ENCODE measurements around the gene CRACDL.
"Not testable (repeated sequence)": the region's sequence is repeated elsewhere in the genome, so short reads cannot be mapped to it uniquely, and the experiment has no call there.

CRACDL gene

DNA sequence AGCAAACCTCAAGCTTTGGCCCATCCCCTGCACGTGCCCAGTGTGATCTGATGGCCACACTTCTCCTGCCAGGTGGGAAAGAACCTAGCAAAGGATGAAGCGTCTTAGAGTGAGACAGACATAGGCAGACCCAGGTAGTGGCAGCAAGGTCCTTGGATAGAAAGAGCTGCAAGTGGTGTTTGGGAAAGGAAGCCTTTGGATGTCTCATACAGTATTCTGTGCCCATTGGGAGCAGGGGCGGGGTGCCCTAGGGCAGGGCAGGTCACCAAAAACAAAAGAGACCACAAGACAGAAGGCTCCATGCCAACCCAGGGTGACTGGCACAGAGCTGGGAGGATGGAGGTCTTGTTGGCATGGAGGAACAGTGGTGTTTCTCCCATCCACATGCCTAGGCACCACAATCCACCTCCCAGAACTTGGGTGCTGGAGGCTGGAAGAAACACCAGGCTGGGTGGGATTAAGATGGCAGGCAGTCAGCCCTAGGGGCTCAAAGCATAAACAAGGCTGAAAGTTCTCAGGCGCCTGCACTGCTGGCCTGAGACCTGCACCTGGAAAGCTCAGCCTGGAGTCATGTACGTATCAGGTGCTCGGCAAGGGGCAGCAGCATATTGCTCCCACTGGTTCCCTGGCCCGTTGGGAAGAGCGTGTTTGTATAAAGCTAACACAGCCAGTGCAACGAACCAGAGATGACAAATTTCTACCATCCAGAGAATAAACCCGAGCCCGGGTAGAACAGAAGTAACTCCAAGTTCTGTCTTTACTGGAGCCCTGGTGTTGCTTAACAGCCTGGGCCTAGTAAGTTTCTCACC is 52.9 kb downstream of the CRACDL start:
- no peak for DNase-seq

DNA sequence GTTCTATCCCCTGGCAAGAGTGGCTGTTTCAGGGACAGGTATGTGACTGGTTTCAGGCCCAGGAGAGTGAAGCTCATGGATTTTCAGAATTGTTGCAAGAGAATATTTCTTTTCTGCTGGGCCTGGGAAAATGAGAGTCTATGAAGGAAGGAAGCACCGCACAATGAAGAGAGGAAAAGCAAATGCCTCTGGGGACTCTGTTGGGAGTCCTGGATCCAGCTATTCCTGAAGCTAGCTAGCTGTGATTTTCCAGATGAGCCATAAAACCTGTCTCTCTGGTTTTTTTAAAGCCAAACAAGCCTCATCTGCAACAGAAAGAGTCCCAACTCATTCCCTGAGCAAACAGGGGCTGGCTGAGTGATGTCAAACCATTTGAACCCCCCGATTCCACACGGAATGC is 53.7 kb downstream of the CRACDL start:
- DNase-seq = no peak

DNA sequence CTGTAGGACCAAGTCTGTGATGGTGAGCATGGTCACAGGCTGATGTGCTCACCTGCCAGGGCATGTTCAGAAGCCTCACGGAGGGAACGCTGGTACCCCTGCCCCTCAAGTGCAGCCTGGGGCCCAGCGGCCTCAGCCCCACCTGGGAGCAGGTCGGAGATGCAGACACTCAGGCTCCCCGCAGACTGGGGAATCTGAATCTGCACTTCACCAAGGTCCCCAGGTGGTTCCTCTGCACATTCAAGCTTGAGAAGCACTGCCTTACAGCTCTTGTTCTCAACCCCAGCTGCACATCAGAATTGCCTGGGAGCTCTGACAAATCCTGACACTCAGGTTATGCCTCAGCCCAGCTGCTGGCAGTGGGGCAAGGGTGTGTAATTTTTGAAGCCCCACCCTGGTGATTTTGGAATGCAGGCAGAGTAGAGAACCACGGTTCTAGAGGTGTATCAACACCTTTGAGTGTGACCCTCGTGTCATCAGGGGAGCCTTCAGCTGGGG is 54.8 kb downstream of the CRACDL start:
- no peak for DNase-seq

DNA sequence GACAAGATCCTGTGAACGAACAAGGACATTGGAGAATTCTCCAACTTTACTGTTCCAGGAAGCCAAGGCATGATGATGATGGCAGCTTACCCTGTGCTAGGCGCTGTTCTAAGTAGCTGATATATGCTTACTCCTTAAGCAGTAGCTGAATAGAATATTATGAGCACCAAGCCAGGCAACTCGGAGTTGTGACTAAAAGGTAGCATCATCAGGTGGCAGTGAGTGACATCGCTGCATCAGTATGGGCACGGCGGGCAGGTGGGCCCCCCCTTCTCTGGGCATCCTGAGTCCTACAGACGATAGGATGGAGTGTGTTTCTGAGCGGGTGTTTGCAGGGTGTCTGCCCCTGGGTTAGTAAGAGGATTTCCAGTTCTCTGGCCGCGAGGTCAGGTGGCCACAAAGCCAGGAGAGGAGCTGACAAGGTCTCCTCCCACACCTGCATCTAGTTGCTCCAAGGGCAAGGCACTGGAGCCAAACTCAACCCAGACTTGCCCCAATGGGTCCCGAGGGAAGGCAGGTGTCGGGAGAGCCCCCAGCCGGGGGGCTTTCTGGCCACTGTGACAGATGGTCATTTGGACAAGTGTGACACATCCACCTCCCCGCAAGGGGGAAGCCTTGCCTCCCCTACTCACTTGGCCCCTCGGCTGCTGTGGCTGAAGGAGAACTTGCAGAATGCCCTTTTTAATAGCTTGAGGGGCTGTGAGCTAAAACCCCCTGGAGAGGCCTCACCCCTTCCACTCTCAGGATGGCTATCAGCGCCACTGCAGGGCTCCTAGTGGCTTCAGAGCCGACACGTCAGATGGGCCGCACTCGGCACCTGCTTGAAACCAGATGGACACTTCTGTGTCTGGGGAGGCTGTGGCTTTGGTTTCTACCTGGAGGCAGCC is 55.5 kb downstream of the CRACDL start:
- DNase-seq = no peak

DNA sequence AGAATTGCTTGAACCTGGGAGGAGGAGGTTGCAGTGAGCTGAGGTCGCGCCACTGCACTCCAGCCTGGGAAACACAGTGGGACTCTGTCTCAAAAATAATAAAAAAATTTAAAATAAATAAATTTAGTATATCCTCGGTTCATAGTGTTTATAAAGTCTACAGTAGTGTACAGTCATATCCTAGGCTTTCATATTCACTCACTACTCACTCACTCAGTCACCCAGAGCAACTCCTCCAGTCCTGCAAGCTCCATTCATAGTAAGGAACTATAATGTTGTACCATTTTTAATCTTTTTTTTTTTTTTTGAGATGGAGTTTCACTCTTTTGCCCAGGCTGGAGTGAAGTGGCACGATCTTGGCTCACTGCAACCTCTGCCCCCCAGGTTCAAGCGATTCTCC is 58.4 kb downstream of the CRACDL start:
- not testable (repeated sequence) for DNase-seq

DNA sequence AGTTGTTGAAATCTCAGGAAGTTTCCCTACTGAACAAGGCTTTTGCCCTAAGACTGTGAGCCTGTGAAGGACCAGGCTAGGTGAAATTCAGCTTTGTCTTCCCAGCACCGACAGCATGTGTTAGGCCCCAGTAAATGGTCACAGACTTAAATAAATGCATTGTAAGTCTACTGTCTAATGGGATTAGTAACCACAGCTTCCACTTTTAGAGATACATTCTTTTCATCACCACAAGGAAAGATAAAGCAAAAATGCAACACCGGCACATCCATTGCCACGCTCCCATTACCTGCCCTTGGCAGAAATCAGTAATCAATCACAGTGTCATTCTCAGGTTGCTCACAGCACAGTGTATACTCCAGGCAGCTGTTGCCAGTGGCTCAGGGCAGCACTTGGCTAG is 59.3 kb downstream of the CRACDL start:
- no peak for DNase-seq

DNA sequence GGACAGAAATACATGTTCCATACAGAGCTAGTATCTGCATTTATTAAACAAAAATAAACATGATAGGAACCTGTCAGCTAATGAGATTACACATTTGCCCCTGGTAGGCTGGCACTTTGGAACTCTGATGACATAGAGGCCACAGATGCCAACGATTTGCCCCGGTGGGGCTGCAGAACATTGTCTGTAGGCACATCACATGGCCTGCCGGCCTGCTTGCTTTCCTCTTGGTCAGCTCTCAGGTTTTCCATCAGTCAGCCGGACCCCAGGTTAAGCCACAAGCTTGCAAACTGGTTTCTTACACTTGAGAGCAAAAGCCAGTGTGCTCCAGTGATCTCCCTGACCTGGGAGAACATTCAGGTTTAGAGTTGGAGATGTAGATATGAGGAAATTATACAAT is 60.3 kb downstream of the CRACDL start:
- no peak for DNase-seq

DNA sequence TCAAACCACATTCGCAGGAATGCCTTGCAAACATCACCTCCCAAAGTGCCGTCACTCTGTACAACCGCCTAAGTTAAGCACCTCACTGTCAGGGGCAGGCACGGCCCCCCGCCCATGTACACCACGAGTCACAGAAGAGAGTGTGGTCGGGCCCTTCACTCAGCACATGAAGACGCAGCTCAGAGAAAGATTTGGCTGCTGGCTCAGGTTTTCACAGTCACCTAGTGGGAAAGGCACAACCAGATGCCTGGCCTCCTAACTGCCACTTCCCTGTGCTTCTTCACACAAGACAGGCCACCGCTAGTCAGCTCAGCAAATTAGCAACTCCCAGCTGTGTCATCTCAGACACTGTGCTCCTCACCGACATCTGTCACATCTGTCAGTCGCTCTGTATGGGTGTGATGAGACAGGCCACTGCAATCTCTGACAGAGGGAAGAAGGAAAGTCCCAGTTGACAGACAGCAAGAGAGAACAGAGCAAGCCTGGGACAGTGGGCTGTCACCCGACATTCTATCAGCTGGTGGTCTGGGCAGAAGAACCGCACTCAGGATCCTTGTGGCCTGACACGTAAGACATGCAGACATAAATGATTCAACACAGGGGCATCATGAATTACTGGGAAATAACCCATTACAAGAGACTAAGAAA is 60.8 kb downstream of the CRACDL start:
- DNase-seq = no peak

DNA sequence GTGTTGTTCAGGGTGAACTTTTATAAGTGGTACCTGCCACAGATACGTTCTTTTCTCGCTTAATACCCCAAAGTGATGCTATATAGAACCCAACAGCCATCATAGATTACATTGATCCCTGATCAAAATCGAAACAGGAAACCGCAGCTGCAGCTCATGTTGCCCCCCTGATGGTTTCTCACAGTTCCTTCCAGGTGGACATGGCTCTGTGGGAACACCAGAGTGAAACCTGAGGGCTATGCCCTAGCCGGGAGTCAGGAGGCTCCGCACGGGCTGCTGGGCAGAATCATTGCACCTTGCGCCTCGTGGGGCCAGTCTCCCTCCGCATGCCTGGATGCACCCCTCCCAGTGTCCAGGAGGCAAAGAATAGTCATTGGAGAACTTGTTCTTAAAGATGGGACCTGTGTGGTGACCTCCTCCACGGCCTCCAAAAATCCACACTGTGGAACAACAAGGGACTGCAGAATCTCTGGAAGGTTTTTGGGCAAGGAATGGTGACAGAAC is 61.8 kb downstream of the CRACDL start:
- no peak for DNase-seq

DNA sequence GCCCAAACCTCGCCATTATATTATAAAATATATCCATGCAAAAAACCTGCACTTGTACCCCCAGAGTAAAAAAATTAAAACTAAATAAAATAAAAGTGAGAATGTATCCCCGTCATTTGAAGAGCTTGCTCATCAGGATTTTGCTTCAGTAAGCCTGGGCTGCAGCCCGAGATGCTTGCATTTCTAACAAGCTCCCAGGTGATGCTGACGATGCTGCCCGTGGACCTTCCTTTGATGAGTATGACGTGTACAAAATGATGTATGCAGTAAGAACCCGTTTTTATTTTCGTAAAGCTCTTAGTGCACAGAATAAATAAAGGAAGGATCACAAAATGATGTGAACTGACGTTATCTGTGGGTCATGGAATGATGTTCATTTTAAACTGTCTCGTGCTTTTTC is 63.5 kb downstream of the CRACDL start:
- no peak for DNase-seq

DNA sequence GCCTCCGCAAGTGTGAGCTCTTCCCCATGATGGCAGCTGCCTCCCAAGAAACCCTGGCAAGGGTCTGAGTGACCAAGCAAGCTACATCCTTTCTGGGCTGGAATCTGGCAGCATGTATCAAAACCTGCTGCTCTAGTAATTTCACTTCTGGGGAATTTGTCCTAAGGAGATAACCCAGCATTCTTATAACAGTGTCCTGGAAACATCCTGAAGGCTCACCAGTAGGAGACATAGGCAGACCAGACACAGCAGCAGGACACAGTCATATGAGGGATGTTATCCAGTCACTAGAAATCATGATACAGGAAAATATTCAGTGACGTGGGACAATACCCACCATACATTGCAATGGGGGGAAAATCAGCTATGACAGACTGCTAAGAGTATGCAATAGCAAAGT is 64.5 kb downstream of the CRACDL start:
- no peak for DNase-seq

DNA sequence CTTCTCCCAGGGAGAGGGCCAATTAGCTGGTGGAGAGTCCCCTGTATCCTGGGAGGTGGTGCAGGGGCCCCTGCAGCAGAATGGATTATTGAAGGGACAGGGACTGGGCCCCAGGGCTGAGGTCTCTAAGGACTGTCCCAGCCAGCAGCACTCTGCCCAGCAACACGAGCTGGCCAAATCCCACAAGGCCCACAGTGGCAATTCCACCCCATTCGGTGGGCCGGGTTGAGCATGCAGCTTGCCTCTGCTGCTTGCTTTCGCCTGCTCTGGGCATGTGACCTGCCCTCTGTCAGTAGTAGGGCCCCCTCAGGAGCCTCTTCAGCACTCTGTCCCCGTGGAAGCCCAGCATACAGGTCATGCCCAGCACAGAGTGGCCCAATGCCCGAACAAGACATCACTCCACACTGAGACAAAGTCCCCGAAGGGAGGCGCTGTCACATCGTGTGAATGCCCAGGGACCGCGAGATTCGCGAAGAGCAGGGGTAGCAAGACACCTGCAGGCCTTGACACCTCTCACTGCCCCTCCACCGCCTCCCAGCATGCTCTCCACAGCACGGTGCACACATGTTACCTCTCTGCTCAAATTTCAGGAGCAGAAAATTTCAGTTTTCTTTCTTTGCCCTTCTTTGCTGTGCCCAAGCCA is 65.4 kb downstream of the CRACDL start:
- no peak for DNase-seq

DNA sequence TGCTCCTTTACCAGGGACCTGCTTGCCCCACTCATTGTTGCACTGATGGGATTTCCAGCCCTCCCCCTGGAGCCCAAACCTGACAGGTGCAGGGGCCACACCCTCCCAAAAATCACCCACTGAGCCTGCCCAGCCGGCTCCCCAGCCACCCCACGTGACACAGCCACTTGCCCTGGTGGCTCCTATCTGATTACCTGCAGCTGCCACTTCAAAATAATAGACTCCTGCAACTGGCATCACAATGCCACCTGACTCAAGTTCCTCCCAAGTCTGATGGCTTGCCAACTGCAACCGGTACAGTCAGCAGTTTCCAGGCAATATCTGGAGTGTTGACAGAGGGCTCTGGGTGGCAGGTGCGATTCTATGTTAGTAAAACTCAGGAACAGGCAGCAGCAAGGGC is 66.2 kb downstream of the CRACDL start:
- DNase-seq = no peak

DNA sequence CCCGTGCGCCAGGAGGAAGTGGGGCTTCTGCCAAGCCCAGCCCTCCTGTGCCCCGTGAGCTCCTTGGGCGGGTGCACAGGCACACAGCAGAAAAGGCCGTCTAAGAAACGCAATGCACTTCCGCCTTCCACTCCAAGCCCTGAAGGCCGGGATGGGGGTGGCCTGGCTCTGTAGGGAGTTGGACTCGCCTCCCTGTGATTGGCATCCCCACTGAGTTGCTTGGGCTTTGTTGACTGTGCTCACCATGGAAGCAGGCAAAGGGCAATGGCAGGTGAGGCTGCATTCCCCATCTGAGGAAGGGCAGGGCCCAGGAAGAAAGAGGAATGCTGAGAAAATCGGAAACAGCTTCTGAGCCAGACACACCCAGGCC is 66.8 kb downstream of the CRACDL start:
- DNase-seq = no peak

DNA sequence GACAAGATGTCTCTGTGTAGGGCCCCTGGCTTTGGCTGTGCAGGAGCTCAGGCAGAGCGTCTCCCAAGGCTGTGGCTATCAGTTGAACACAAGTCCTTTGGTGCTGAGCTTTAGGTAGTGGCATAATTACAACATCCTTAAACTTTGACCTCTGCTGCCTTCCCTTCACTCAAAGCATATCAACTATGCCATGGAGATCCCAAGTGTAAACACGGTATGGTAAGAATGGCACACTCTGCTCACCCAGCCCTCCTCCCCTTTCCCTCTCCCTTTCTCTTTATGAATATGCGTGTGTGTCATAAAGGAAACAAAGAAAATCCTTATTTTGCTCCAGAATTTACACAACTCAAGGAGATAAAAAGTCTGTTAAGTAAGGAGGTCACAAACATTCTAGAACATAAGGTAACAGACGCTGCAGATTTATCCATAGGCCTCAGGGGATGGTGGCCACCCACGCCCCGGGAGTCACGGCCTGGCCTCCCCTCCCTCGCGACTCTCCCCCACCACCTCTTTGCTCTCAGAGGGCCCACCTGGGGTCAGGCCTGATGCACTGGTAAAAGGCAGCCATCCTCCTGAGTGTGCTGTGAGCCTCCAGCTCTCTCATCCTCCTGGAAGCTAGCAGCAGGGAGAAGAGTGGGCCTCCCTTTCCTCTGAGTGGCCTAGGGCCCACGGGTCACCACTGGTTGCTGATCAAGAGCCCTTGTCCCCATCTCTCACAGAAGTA is 67.3 kb downstream of the CRACDL start:
- no peak for DNase-seq

DNA sequence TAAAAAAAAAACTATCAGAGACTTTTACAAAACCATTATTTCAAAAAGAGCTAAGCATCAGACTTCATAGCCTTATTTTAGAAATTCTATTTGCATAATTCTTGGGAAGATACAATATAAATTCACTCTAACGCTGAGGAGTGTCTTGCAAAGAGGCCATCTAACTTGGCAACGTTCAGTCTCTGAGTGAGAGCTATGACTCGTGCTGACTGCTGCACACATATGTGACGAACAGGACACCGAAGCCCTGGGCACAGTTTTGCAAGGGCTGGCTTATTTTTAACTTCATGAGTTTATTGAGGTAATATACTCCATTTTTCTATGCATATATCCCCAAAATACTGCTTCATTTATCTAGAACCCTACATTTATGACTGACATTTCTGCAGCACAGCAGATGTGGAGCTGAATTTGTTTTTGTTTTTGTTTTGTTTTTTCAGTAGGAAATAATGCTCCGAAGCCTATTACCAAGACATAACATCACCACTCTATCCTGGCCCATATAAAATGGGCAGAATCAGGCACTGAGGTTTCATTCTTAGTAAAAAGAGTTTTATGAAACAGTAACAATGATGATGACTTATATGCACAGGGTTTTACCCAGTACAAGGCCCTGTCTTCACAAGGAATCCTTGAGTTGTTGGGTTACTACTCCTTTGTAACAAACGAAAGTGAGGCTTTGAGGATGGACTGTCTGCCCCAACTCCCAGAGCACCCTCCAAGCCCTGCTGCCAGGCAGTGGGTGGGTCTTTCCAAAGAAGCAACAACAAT is 68.3 kb downstream of the CRACDL start:
- no peak for DNase-seq

DNA sequence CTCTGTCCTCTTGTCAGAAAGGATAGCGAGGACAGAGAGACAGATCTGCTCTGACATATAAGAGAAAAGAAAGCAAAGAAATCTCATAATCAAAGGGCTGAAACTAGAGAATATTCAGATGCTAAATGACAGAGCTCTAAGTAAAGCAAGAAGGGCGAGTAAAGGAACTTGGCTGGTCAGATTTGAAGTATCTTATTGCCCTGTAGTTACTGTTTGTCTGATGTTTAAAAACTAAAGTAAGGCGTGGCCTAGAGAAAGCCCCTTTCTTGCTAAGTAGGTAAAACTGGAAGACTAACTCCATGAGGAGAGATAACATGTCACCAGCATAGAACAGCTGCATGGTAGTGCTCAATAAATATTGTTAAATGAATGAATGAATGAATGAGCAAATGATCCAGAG is 70.0 kb downstream of the CRACDL start:
- no peak for DNase-seq

DNA sequence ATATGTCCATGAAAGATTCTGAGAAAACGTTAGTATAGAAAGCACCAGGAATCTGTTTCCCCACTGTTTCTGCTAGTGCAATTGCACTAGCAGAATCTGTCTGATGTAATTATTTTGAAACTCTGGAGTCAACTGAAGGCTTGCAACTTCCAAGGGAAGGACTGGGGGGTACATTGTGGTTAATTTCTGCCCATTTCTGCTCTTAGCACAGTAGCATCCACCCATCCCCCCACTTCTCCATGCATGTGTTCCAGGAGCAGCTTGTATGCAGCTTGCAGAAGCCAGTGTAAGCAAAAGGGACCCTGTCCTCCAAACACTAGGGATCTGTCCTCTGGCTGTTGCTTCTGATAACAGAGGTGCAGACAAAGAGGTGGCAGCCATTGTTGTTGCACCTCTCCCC is 74.4 kb downstream of the CRACDL start:
- DNase-seq = no peak

DNA sequence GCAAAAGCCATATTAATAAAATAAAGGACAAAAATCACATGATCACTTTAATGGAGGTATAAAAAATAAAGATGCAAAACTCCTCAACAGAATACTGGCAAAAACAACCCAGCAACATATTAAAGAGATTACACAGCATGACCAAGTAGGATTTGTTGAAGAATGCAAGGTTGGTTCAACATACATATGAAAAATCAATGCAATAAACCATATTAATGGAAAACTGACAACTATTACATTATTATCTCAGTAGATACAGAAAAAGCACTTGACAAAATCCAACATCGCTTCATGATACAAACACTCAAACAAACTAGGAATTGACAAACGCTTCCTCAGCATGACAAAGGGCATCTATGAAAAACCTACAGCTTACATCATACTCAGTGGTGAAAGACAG is 76.7 kb downstream of the CRACDL start:
- DNase-seq = no peak

DNA sequence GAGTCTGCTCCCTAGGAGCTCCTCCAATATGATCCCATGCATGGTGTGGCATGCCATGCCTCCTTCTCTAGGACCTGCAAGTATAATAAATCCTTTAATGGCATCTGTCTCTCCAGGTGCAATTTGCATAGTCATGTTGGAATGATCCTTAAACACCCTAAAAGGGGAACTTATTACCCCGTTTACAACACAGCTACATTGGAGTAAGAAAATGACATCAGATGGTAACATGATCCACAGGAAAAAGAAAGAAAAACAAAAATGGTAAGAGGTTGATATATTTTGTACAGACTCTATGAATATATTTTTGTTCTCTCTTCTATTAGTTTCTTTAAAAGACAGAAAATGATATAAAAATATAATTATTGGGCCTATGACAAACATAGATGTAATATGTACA is 79.0 kb downstream of the CRACDL start:
- peak; percentile 21 to 50 (median 43) for DNase-seq

DNA sequence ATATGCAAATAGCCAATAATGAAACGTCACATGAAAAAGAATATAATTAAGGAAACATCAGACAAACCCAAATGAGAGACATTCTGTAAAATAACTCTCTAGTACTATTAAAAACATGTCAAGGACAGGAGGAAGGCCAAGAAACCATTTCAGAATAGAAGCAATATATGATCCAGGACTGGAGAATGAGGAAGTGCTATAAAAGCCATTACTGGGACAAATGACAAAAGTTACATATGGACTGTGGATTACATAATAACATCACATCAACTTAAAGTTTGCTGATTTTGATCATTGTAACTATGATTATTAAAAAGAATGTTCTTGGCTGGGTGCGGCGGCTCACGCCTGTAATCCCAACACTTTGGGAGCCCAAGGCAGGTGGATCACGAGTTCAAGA is 81.3 kb downstream of the CRACDL start:
- DNase-seq = peak in 2 of 3 donors; percentile 25 to 27
